ENCODE measurements around the gene ATL3.
"Not testable (repeated sequence)": the region's sequence is repeated elsewhere in the genome, so short reads cannot be mapped to it uniquely, and the experiment has no call there.

DNA sequence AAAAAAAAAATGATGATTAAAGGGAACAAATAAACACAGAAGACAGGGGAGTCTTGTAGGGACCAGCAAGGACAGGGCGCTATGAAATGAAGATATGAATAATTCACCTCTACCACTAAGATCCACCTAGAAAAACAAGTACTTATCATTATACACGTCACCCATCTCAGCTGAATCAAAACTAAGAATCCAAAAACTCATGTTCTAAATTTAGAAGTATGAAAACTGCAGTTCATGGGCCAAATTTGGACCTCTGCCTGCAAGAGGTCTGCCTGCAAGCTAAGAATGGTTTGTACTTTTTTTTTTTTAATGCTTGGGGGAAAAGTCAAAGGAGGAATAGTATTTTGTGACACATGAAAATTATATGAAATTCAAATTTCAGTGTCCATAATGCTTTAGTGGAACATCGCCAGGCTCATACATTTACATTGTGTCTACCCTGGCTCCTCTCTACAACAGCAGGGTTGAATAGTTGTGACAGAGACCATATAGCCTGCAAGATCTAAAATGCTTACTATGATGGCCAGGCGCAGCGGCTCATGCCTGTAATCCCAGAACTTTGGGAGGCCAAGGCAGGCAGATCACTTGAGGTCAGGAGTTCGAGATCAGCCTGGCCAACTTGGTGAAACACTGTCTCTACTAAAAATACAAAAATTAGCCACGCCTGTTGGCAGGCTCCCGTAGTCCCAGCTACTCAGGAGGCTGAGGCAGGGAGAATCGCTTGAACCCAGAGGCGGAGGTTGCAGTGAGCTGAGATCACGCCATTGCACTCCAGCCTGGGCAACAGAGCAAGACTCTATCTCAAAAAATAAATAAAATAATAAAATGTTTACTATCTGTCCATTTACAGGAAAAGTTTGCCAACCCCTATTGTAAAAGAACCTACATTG is 68.6 kb downstream of the ATL3 start:
- TF ChIP-seq, protein P1, sequence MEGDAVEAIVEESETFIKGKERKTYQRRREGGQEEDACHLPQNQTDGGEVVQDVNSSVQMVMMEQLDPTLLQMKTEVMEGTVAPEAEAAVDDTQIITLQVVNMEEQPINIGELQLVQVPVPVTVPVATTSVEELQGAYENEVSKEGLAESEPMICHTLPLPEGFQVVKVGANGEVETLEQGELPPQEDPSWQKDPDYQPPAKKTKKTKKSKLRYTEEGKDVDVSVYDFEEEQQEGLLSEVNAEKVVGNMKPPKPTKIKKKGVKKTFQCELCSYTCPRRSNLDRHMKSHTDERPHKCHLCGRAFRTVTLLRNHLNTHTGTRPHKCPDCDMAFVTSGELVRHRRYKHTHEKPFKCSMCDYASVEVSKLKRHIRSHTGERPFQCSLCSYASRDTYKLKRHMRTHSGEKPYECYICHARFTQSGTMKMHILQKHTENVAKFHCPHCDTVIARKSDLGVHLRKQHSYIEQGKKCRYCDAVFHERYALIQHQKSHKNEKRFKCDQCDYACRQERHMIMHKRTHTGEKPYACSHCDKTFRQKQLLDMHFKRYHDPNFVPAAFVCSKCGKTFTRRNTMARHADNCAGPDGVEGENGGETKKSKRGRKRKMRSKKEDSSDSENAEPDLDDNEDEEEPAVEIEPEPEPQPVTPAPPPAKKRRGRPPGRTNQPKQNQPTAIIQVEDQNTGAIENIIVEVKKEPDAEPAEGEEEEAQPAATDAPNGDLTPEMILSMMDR (conservative IDR thresholded peaks at IDR 0.05 in 1 of 2, IDR thresholded peaks at IDR 0.05 in 1 of 2; ENCODE audit: low read depth in 1 of 2, low read length in 2 of 2): not testable (repeated sequence)
- not testable (repeated sequence) for TF ChIP-seq EZH2 (IDR thresholded peaks at IDR 0.05; ENCODE audit: low read length, missing control alignments)
